K562 (cell line): ENCODE measurements around the gene PRSS35. TPM values are rescaled to one million over a fixed set of nuclear protein-coding genes. Genes with fewer than 3 reads are reported as not detected.

Experiments
- ARID1B ChIP-seq: fragments of 450-650 bp; IDR thresholded peaks from 2 replicates; pipeline ENCODE4 v1.6.1; 2016; ENCODE audit warnings: antibody characterized with exemption, mild to moderate bottlenecking, inconsistent platforms
- ATF3 ChIP-seq, 2 experiments: fragments of 450-650 bp in 1 of 2; sonication (generic) in 1 of 2; formaldehyde crosslinking in 1 of 2; IDR thresholded peaks in 1 of 2; conservative IDR thresholded peaks in 1 of 2; 2 replicates each; pipeline versions ENCODE4 v1.6.1 to v1.8.1; 2016 to 2023; ENCODE audit warnings: mild to moderate bottlenecking in 2 of 2, moderate library complexity in 2 of 2, inconsistent platforms in 1 of 2, missing genetic modification reagents in 1 of 2
- CHD7 ChIP-seq: fragments of 200-600 bp; sonication (generic); IDR thresholded peaks from one replicate; pipeline ENCODE4 v1.6.1; 2012; ENCODE audit warnings: mild to moderate bottlenecking, low read depth, low read length, inconsistent platforms
- MIER1 ChIP-seq: fragments of 450-650 bp; IDR thresholded peaks from 2 replicates; pipeline ENCODE4 v1.6.1; 2016; ENCODE audit warnings: antibody characterized with exemption, mild to moderate bottlenecking, low read depth
- NFATC3 ChIP-seq: fragments of 450-650 bp; IDR thresholded peaks from 2 replicates; pipeline ENCODE4 v1.6.1; 2017; ENCODE audit warnings: mild to moderate bottlenecking
- RAD21 ChIP-seq, 2 experiments: fragments of 250-450 bp in 1 of 2; fragments of 450-650 bp in 1 of 2; sonication (Bioruptor Pico) in 1 of 2; formaldehyde crosslinking in 1 of 2; IDR thresholded peaks in 1 of 2; conservative IDR thresholded peaks in 1 of 2; 2 replicates each; pipeline versions ENCODE4 v1.4.0 to v1.8.0; 2020 to 2022; ENCODE audit warnings: mild to moderate bottlenecking in 2 of 2, moderate library complexity in 1 of 2
- SMC3 ChIP-seq: conservative IDR thresholded peaks from 2 replicates; pipeline ENCODE4 v1.6.1; 2011; ENCODE audit warnings: low read depth, low read length, improper control_type of control experiment; ENCODE audit not compliant: insufficient read depth
- ZBTB33 ChIP-seq: sonication (generic); formaldehyde crosslinking; IDR thresholded peaks from 2 replicates; pipeline ENCODE4 v1.8.1; 2023; ENCODE audit warnings: mild to moderate bottlenecking, missing genetic modification reagents
- ZNF217 ChIP-seq: sonication (generic); formaldehyde crosslinking; IDR thresholded peaks from 2 replicates; pipeline ENCODE4 v1.8.0; 2022; ENCODE audit warnings: mild to moderate bottlenecking, missing genetic modification reagents
- ZNF384 ChIP-seq: IDR thresholded peaks from 2 replicates; pipeline ENCODE4 v1.6.1; 2012; ENCODE audit warnings: low read depth, low read length, improper control_type of control experiment
- polyA plus RNA-seq, 8 experiments: library from polyadenylated mRNA; depleted of rRNA in 4 of 8; stranded (reverse) in 5 of 8; unstranded in 3 of 8; fragments of >200 nt; fragmentation: Nextera tagmentation in 2 of 8; fragmentation: Illumina TruSeq in 1 of 8; extraction: Ambion mirVana in 2 of 8; extraction: Trizol in 1 of 8; gene quantifications; 2 replicates each; pipeline versions ENCODE4 v1.2.1 to v1.2.3, GENCODE V29; 2011 to 2014; ENCODE audit warnings: inconsistent platforms in 1 of 8, missing spikeins in 1 of 8
- total RNA-seq, 7 experiments: library from RNA; depleted of rRNA in 6 of 7; stranded (reverse); fragments of >200 nt in 6 of 7; fragmentation: Illumina TruSeq in 2 of 7; extraction: Trizol in 2 of 7; gene quantifications; 2 replicates each; pipeline versions ENCODE4 v1.2.1 to v1.2.3, GENCODE V29; 2011 to 2021; ENCODE audit warnings: low replicate concordance in 1 of 7

PRSS35 gene
- total and polyA plus RNA-seq, 9 of the 15 experiments (the other 6 are each of a cell fraction or from before 2014, with no cell fraction given), result not detected

- TF ChIP-seq ZBTB33 (CRISPR knock-in tag), result no peak
- no peak for TF ChIP-seq ZNF384
- no peak for TF ChIP-seq CHD7
- peak; percentile 48; the same call in 1 of the 2 replicates for TF ChIP-seq ATF3 (IDR thresholded peaks at IDR 0.05)
- no peak for TF ChIP-seq ATF3 (CRISPR knock-in tag; conservative IDR thresholded peaks at IDR 0.05)
- no peak for TF ChIP-seq SMC3
- no peak for TF ChIP-seq NFATC3
- no peak for TF ChIP-seq MIER1
- TF ChIP-seq ARID1B, result 0 out of 2 replicates have a peak, but pooled peaks have one; percentile 14
- TF ChIP-seq RAD21 (CRISPR knock-in tag; conservative IDR thresholded peaks at IDR 0.05 in 1 of 2, IDR thresholded peaks at IDR 0.05 in 1 of 2), result no peak
- no peak for TF ChIP-seq ZNF217 (CRISPR knock-in tag)
Observed at GRCh38 chr6:83467620-83468036, 44.7 kb upstream of the PRSS35 start (continued).
